GM19025 (cell line): ENCODE measurements around the gene HAUS7.

Source experiments
- ATAC-seq: cut with Tn5 transposase; IDR thresholded peaks from one replicate; pipeline ENCODE4 v1.9.1; 2021; ENCODE audit warnings: mild to moderate bottlenecking, low read depth, moderate library complexity; ENCODE audit not compliant: unreplicated experiment

Gene HAUS7

GRCh38 chrX:153457827-153458466 is 12.4 kb downstream of the HAUS7 start:
- no peak for ATAC-seq

GRCh38 chrX:153457136-153457825 is 13.1 kb downstream of the HAUS7 start:
- ATAC-seq: no peak

- no peak for ATAC-seq
These were observed 13.7 kb downstream of the HAUS7 start for GRCh38 chrX:153456704-153457103.

- no peak for ATAC-seq
These were observed 14.2 kb downstream of the HAUS7 start for GRCh38 chrX:153456161-153456560.

DNA sequence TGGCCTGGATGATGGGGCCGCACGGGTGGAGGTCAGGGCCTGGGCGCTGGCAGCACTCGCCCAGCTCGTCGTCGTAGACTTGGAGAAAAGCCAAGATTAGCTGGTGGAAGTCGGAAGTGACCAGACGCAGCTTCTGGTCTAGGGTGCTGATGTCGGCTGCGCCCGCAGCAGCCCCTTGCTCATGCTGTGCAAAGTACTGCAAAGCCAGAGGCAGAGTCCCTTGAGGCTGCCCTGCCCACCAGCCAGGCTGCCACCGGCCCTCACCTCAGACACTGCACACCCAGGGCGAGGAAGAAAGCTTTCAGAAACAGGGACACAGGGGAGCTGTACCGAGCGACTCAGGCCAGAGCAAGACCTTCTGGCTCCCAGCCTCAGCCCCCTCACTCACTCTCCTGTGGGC is 14.8 kb downstream of the HAUS7 start:
- ATAC-seq: no peak

- ATAC-seq: no peak
These were observed 15.3 kb downstream of the HAUS7 start for GRCh38 chrX:153454901-153455550.

DNA sequence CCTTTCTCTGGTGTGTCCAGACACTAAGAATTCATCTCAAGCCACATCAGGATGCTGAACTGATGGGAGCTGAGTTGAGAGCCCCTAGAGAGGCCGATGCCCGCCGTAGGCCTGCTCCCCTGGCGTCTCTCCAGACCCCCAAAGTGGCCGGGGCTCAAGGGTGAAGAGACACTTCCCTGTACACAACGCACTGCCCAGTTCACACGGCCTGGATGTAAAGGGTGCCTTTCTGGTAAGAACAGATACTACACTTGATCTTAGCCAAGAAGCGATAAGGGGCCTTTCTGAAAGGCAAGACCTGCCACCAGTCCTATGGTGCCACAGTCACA is 19.5 kb downstream of the HAUS7 start:
- no peak for ATAC-seq

DNA sequence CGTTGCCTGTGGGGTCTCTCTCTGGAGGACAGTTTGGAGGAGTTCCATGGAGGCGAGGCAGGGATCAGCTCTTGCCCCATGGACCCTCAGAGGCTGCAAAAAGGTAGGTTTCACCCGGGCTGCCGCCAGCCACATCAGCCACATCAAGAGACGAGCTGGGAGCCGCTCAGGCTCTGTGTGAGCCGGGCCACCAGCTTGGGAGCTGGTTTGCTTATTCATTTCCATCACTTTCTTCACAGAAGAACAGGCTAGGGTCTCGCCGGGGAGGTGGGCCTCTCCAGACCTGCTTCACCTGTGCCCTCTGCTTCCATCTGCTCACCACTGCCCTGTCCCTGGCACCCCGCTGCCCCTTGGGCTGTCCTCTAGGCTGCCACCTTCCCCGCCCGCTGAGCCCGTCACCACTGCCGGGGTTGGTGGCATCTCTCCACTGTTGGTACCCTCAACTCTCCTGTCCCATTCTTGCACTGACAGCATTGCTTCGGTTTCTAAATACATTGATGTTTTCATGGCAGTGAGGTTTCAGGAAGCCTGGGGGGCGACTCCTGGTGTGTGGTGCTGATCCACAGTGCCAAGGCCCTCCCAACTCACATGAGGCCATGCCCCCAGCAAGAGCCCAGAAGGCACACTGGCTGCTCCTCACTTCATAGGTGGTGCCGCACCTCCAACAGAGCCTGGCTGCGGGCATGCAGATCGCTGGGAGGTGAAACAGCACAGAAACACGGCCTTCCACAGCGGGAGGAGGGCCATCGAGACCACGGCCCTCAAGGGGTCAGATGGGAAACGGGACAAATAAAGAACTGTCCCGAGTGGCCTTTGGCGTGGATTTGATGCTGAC is 20.0 kb downstream of the HAUS7 start:
- no peak for ATAC-seq

- ATAC-seq: no peak
These were observed 20.8 kb downstream of the HAUS7 start for GRCh38 chrX:153449368-153450113.

DNA sequence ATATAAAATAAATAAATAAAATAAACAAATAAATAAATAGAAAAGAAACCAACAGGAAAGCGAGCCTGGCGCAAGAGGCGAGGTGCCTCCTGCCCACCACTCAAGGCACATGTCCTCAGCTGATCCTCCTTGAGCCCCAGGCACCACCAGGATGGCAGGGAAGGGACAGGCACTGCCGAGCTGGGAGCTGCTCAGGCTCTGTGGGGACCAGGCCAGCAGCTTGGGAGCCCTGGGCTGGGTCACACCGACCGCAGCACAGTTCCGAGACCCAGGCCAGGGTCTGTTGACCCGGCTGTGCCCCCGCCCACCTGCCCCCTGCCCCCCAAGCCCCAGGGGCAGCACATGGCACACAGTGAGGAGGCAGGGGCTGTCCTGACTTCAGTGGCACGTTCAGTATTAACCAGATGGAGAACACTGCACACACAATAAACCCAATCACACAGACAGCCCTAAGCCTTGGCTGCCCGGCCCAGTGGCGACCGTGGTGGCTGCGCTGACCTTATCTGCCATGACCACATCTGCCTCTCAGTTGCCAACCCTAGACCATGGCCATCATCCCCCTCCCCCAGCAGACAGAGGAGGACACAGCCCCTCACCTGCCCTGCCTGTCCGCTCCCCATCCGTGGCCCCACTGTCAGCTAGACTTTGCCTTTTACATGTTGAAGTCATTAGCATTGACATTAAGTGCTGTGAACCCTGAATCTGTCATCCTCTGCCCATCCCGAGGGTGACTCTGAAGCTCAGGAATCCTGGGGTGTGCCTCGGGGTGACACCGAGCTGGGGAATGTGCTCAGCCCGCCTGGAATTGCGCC is 21.6 kb downstream of the HAUS7 start:
- ATAC-seq: no peak

DNA sequence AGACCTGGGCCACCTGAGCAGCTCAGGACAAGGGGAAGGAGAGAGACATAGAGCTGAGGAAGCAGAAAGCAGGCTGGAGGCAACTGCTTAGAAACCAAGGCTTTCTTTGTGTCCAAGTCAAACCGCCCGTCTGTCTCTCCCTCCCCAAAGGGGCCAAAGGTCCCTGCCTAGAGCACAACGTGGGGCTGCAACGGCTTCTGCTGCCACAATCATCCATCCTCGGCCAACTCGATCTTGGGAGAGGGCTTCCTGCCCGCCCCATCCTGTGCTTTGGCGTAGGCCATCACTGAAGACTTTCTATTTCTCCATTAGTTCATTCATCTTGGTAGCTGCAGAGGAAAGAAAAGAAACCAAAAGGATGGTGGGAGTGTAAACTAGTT is 22.8 kb downstream of the HAUS7 start:
- ATAC-seq: no peak

DNA sequence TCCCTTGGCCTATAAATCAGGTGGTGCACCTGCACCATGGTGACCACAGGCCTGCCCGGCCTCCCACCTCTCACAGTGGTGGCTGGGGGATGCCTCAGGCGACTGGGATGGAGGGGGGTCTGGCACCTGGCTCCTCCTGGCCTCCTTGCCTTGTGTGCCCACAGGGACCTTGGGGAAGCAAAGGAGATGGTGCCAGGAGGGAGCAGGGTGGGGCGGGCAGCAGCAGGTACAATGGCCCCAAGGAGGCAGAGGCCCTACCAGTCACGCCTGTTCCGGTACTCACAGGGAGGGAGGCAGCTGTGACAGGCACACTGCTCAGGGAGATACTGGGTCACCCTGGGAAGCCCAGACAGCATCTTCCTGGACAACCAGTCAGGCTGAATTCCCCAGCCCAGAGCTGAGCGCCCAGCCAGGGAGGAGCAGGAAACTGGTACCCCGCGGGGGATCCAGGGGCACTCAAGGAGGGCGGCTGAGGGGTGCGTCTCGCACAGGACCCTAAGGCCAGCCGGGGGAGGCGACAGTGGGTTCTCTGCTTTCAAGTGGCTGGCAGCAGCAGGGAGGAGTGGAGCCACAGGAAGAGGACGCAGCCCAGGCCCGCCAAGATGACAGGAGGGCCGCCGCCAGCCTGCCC is 23.3 kb downstream of the HAUS7 start:
- ATAC-seq: no peak

- no peak for ATAC-seq
These were observed 23.8 kb downstream of the HAUS7 start for GRCh38 chrX:153446636-153446936.

- ATAC-seq: no peak
These were observed 24.3 kb downstream of the HAUS7 start, which contains the start of gene TREX2 for GRCh38 chrX:153445856-153446635. TREX2 (minus strand) TSS chrX:153446056; CDS start chrX:153445430, 626 bp downstream.

GRCh38 chrX:153445106-153445855 is 25.1 kb downstream of the HAUS7 start:
- no peak for ATAC-seq

DNA sequence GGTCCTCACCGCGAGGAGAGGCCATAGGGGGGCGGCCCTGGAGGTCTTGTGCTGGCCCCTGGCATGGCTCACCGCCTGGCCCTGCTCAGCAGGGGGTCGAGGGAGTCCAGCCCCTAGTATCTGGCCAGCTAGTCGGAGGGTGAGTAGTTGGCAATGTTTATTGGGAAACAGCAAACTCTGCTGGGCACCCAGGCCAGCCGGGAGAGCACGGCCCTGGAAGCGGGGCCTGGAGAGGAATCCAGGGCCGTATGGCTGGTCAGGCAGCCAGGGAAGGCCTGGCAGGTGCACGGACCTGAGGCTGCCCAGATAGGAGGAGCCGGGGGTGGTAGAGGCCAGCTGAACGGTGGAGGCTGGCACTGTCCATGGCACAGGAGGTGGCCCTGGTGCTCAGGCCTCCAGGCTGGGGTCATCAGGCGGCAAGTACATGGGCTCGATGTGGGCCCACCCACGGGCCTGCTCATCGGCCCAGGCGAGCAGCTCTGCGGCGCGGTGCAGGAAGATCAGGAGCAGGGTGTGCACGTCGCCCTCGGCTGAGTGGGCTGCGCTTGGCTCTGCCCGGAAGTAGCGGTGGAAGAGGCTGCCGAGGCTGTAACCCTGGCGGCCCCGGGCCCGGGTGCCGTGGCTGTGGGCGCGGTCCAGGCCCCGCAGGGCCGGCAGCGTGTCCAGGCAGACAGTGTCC is 25.9 kb downstream of the HAUS7 start:
- ATAC-seq: no peak
